Measurements from ENCODE around the gene SAMD7.

Gene SAMD7

GRCh38 chr3:169984292-169984691 lies 72.9 kb downstream of the SAMD7 start:
- ChIA-PET CTCF (no interaction called here), POLR2A (no interaction called here)
- no peak for DNase-seq (ENCODE audit: extremely low spot score)
- no peak for TF ChIP-seq LEF1 (IDR thresholded peaks at IDR 0.05; ENCODE audit: borderline replicate concordance)
- TF ChIP-seq BHLHE40 (IDR thresholded peaks at IDR 0.05; ENCODE audit: borderline replicate concordance): no peak
- no peak for TF ChIP-seq ARNT (IDR thresholded peaks at IDR 0.05)
- no peak for TF ChIP-seq NFRKB (IDR thresholded peaks at IDR 0.05)
- no peak for TF ChIP-seq ZNF384 (IDR thresholded peaks at IDR 0.05)
- no peak for TF ChIP-seq L3MBTL2 (conservative IDR thresholded peaks at IDR 0.05)
- no peak for TF ChIP-seq TARDBP (IDR thresholded peaks at IDR 0.05)
- TF ChIP-seq PKNOX1 (IDR thresholded peaks at IDR 0.05): no peak
- no peak for TF ChIP-seq SP1 (IDR thresholded peaks at IDR 0.05)
- no peak for TF ChIP-seq SUZ12 (IDR thresholded peaks at IDR 0.05)
- TF ChIP-seq FOXA1 (IDR thresholded peaks at IDR 0.05): no peak
- no peak for TF ChIP-seq ELF4 (IDR thresholded peaks at IDR 0.05)
- no peak for TF ChIP-seq FOXM1 (IDR thresholded peaks at IDR 0.05; ENCODE audit: borderline replicate concordance)
- no peak for TF ChIP-seq FOXK2 (IDR thresholded peaks at IDR 0.05)

All from HEK293T (cell line).